SK-N-SH treated with all-trans-retinoic acid at 6 μM for 48 hours (cell line): ENCODE data around the gene EXOC3.

Experiments used
- ATAC-seq: fragments of 200-7000 bp; cut with Tn5 transposase; 3 replicates; pipeline ENCODE4 v1.9.1; 2020; ENCODE audit warnings: mild to moderate bottlenecking, moderate library complexity
- BACH2 ChIP-seq: fragments of 250-450 bp; sonication (Bioruptor Pico); IDR thresholded peaks from 2 replicates; pipeline ENCODE4 v1.9.0; 2021; ENCODE audit warnings: mild to moderate bottlenecking, borderline replicate concordance
- CSDC2 ChIP-seq: fragments of 250-450 bp; sonication (Bioruptor Pico); IDR thresholded peaks from 2 replicates; pipeline ENCODE4 v1.5.0; 2020; ENCODE audit warnings: mild to moderate bottlenecking, moderate library complexity
- ESRRG ChIP-seq: fragments of 250-450 bp; sonication (Bioruptor Pico); IDR thresholded peaks from 2 replicates; pipeline ENCODE4 v1.6.1; 2021; ENCODE audit warnings: mild to moderate bottlenecking
- ISL1 ChIP-seq: fragments of 250-450 bp; sonication (Bioruptor Pico); IDR thresholded peaks from 2 replicates; pipeline ENCODE4 v2.1.2; 2022; ENCODE audit warnings: mild to moderate bottlenecking, moderate library complexity
- PATZ1 ChIP-seq: fragments of 250-450 bp; sonication (Bioruptor Pico); IDR thresholded peaks from 2 replicates; pipeline ENCODE4 v1.8.0; 2020; ENCODE audit warnings: mild to moderate bottlenecking, moderate library complexity, borderline replicate concordance
- PPARA ChIP-seq: fragments of 250-450 bp; sonication (Bioruptor Pico); IDR thresholded peaks from 2 replicates; pipeline ENCODE4 v1.5.0; 2020; ENCODE audit warnings: mild to moderate bottlenecking, borderline replicate concordance
- RARB ChIP-seq: fragments of 250-450 bp; sonication (Bioruptor Pico); IDR thresholded peaks from 2 replicates; pipeline ENCODE4 v1.8.0; 2021; ENCODE audit warnings: mild to moderate bottlenecking, moderate library complexity
- SNAI2 ChIP-seq: fragments of 250-450 bp; sonication (Bioruptor Pico); IDR thresholded peaks from 2 replicates; pipeline ENCODE4 v1.5.0; 2020; ENCODE audit warnings: mild to moderate bottlenecking, moderate library complexity
- TCF4 ChIP-seq: fragments of 250-450 bp; sonication (Bioruptor Pico); IDR thresholded peaks from 2 replicates; pipeline ENCODE4 v1.8.0; 2021; ENCODE audit warnings: mild to moderate bottlenecking, moderate library complexity, borderline replicate concordance
- TOX ChIP-seq: fragments of 250-450 bp; sonication (Bioruptor Pico); IDR thresholded peaks from 2 replicates; pipeline ENCODE4 v1.8.0; 2021; ENCODE audit warnings: mild to moderate bottlenecking, moderate library complexity, borderline replicate concordance
- TSHZ2 ChIP-seq: fragments of 250-450 bp; sonication (Bioruptor Pico); IDR thresholded peaks from 2 replicates; pipeline ENCODE4 v1.5.0; 2020; ENCODE audit warnings: mild to moderate bottlenecking, moderate library complexity
- ZC3H10 ChIP-seq: fragments of 250-450 bp; sonication (Bioruptor Pico); IDR thresholded peaks from 2 replicates; pipeline ENCODE4 v1.5.1; 2021; ENCODE audit warnings: mild to moderate bottlenecking, moderate library complexity
- ZFP3 ChIP-seq: fragments of 250-450 bp; sonication (Bioruptor Pico); IDR thresholded peaks from 2 replicates; pipeline ENCODE4 v1.5.0; 2020; ENCODE audit warnings: mild to moderate bottlenecking, moderate library complexity
- ZFP30 ChIP-seq: fragments of 450-650 bp; formaldehyde crosslinking; IDR thresholded peaks from 2 replicates; pipeline ENCODE4 v1.5.0; 2022; ENCODE audit warnings: mild to moderate bottlenecking, moderate library complexity
- ZNF565 ChIP-seq: fragments of 450-650 bp; formaldehyde crosslinking; conservative IDR thresholded peaks from 2 replicates; pipeline ENCODE4 v1.5.0; 2020; ENCODE audit warnings: low read depth, mild to moderate bottlenecking, moderate library complexity
- ZNF70 ChIP-seq: fragments of 450-650 bp; formaldehyde crosslinking; IDR thresholded peaks from 2 replicates; pipeline ENCODE4 v1.5.0; 2020; ENCODE audit warnings: mild to moderate bottlenecking, moderate library complexity
- TF ChIP-seq, protein P1 (sequence below): fragments of 250-450 bp; sonication (Bioruptor Pico); IDR thresholded peaks from 2 replicates; pipeline ENCODE4 v1.5.1; 2021; ENCODE audit warnings: mild to moderate bottlenecking, moderate library complexity
- TF ChIP-seq, protein P2 (sequence below): fragments of 250-450 bp; sonication (Bioruptor Pico); IDR thresholded peaks from 2 replicates; pipeline ENCODE4 v1.8.0; 2021; ENCODE audit warnings: low read depth, mild to moderate bottlenecking, moderate library complexity, borderline replicate concordance
- TF ChIP-seq, protein P3 (sequence below): fragments of 250-450 bp; sonication (Bioruptor Pico); IDR thresholded peaks from 2 replicates; pipeline ENCODE4 v1.5.1; 2020; ENCODE audit warnings: low read depth, mild to moderate bottlenecking, moderate library complexity

Gene EXOC3

DNA sequence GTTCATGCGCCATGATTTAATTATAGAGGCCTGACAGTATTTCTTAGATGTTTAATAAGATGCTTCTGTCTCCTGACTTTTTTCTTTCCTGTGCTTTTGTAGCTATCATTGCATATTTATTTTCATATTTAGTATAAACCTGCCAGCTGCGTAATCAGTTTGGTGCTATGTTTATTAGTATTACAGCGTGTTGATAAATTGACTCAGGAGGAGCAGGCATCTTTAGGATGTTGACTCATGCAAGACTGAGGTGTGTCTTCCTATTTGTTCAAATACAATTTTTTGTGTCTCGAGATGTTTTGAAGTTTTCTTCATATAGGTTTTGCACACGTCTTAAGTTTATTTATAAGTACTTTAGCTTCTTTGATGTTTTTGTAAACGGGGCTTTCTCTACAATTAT, 35.9 kb upstream of the EXOC3 start (continued):
- TF ChIP-seq TSHZ2 (CRISPR knock-in tag): no peak
- TF ChIP-seq, all 23 proteins: peak for 0

GRCh38 chr5:407801-408268, 35.1 kb upstream of the EXOC3 start:
- no peak for ATAC-seq
- TF ChIP-seq ZNF70 (CRISPR knock-in tag): no peak
- TF ChIP-seq, protein P1, sequence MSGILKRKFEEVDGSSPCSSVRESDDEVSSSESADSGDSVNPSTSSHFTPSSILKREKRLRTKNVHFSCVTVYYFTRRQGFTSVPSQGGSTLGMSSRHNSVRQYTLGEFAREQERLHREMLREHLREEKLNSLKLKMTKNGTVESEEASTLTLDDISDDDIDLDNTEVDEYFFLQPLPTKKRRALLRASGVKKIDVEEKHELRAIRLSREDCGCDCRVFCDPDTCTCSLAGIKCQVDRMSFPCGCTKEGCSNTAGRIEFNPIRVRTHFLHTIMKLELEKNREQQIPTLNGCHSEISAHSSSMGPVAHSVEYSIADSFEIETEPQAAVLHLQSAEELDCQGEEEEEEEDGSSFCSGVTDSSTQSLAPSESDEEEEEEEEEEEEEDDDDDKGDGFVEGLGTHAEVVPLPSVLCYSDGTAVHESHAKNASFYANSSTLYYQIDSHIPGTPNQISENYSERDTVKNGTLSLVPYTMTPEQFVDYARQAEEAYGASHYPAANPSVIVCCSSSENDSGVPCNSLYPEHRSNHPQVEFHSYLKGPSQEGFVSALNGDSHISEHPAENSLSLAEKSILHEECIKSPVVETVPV (CRISPR knock-in tag): no peak
- TF ChIP-seq ESRRG (CRISPR knock-in tag): no peak
- no peak for TF ChIP-seq ZFP3 (CRISPR knock-in tag)
- TF ChIP-seq, protein P2, sequence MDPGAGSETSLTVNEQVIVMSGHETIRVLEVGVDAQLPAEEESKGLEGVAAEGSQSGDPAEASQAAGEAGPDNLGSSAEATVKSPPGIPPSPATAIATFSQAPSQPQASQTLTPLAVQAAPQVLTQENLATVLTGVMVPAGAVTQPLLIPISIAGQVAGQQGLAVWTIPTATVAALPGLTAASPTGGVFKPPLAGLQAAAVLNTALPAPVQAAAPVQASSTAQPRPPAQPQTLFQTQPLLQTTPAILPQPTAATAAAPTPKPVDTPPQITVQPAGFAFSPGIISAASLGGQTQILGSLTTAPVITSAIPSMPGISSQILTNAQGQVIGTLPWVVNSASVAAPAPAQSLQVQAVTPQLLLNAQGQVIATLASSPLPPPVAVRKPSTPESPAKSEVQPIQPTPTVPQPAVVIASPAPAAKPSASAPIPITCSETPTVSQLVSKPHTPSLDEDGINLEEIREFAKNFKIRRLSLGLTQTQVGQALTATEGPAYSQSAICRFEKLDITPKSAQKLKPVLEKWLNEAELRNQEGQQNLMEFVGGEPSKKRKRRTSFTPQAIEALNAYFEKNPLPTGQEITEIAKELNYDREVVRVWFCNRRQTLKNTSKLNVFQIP (CRISPR knock-in tag): no peak
- TF ChIP-seq TSHZ2 (CRISPR knock-in tag): no peak
- no peak for TF ChIP-seq PATZ1 (CRISPR knock-in tag)
- TF ChIP-seq ISL1 (CRISPR knock-in tag): no peak
- TF ChIP-seq TOX (CRISPR knock-in tag): no peak
- TF ChIP-seq PPARA: no peak
- no peak for TF ChIP-seq SNAI2 (CRISPR knock-in tag)
- no peak for TF ChIP-seq RARB (CRISPR knock-in tag)

DNA sequence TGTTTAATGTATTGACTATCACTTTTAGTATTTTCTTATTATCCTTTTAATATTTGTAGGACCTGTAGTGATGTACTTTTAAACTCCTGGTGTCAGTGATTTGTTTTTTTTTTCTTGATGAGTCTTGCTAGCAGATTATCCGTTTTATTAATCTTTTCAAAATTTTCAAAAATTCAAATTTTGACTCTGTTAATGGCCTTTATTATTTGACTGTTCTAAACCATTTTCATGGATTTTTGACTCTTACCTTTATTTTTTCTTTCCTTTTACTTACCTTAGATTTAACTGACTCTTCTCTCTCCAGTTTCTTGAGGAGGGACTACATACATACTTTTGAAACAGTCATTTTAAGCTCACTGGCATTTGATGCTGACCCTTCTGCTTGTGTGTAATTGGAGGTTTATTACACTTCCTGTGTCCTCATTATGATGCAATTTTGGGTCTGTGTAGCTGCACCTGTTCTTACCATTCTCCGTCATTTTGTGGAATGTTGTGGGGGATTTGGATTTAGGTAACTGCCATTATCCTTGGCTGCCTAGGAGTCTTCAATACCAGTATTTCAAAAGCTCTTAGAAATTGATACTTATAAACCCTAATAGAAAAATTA, 32.0 kb upstream of the EXOC3 start:
- ATAC-seq: no peak
- no peak for TF ChIP-seq ZNF70 (CRISPR knock-in tag)
- no peak for TF ChIP-seq ESRRG (CRISPR knock-in tag)
- no peak for TF ChIP-seq PPARA
- no peak for TF ChIP-seq ZNF565
- TF ChIP-seq, protein P2 (CRISPR knock-in tag): no peak
- no peak for TF ChIP-seq ZFP30 (CRISPR knock-in tag)
- TF ChIP-seq SNAI2 (CRISPR knock-in tag): no peak
- TF ChIP-seq TSHZ2 (CRISPR knock-in tag): no peak
- TF ChIP-seq TOX (CRISPR knock-in tag): no peak
- no peak for TF ChIP-seq CSDC2
- no peak for TF ChIP-seq TCF4 (CRISPR knock-in tag)
- no peak for TF ChIP-seq BACH2
- TF ChIP-seq ISL1 (CRISPR knock-in tag): no peak
- TF ChIP-seq ZC3H10 (CRISPR knock-in tag): no peak
- TF ChIP-seq, protein P3, sequence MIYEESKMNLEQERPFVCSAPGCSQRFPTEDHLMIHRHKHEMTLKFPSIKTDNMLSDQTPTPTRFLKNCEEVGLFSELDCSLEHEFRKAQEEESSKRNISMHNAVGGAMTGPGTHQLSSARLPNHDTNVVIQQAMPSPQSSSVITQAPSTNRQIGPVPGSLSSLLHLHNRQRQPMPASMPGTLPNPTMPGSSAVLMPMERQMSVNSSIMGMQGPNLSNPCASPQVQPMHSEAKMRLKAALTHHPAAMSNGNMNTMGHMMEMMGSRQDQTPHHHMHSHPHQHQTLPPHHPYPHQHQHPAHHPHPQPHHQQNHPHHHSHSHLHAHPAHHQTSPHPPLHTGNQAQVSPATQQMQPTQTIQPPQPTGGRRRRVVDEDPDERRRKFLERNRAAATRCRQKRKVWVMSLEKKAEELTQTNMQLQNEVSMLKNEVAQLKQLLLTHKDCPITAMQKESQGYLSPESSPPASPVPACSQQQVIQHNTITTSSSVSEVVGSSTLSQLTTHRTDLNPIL (CRISPR knock-in tag): no peak
- TF ChIP-seq RARB (CRISPR knock-in tag): no peak
